Astrocyte (in vitro differentiated cells and primary cell): ENCODE measurements around the gene DYNLT4. TPM values are rescaled to one million over a fixed set of nuclear protein-coding genes. Genes with fewer than 3 reads are reported as not detected.

ENCODE experiments used
- DNase-seq: peaks from one replicate; pipeline ENCODE4 v3.0.0-alpha.2; 2010; ENCODE audit warnings: low read depth
- FAIRE-seq: peaks from 2 replicates; lab custom pipeline; 2011; peaks lifted over from hg19 to GRCh38; lab: Jason Lieb, UNC
- H2AFZ ChIP-seq: 2 replicates; pipeline ENCODE4 v1.6.0; 2012; ENCODE audit warnings: low read depth, low read length, inconsistent platforms
- H3K27ac ChIP-seq: 2 replicates; pipeline ENCODE4 v1.5.1; 2011; ENCODE audit warnings: low read depth, low read length, inconsistent platforms
- H3K27me3 ChIP-seq: 2 replicates; pipeline ENCODE4 v1.6.0; 2011; ENCODE audit warnings: low read length, inconsistent platforms; ENCODE audit not compliant: insufficient read depth
- H3K36me3 ChIP-seq: 2 replicates; pipeline ENCODE4 v1.5.1; 2011; ENCODE audit warnings: low read length, inconsistent platforms; ENCODE audit not compliant: insufficient read depth
- H3K4me1 ChIP-seq: 2 replicates; pipeline ENCODE4 v1.5.1; 2011; ENCODE audit warnings: low read length, inconsistent platforms; ENCODE audit not compliant: insufficient read depth
- H3K4me2 ChIP-seq: 2 replicates; pipeline ENCODE4 v1.6.0; 2012; ENCODE audit warnings: low read length, inconsistent platforms
- H3K4me3 ChIP-seq: 2 replicates; pipeline ENCODE4 v1.5.1; 2011; ENCODE audit warnings: low read depth, mild to moderate bottlenecking, low read length, inconsistent platforms; ENCODE audit not compliant: insufficient read depth
- H3K79me2 ChIP-seq: 2 replicates; pipeline ENCODE4 v1.6.0; 2012; ENCODE audit warnings: mild to moderate bottlenecking, low read length, inconsistent platforms; ENCODE audit not compliant: insufficient read depth
- H3K9ac ChIP-seq: 2 replicates; pipeline ENCODE4 v1.6.0; 2012; ENCODE audit warnings: mild to moderate bottlenecking, low read length, inconsistent platforms
- H3K9me3 ChIP-seq: 2 replicates; pipeline ENCODE4 v1.5.1; 2012; ENCODE audit warnings: low read depth, mild to moderate bottlenecking, low read length, inconsistent platforms; ENCODE audit not compliant: insufficient read depth
- H4K20me1 ChIP-seq: 2 replicates; pipeline ENCODE4 v1.6.0; 2012; ENCODE audit warnings: low read length, inconsistent platforms; ENCODE audit not compliant: insufficient read depth
- H3K27ac Mint-ChIP-seq: one replicate; pipeline ENCODE4 v1.8.0; 2021; ENCODE audit warnings: mild to moderate bottlenecking, mixed read lengths; ENCODE audit not compliant: unreplicated experiment
- H3K27me3 Mint-ChIP-seq: one replicate; pipeline ENCODE4 v1.8.0; 2021; ENCODE audit warnings: low read depth, mixed read lengths; ENCODE audit not compliant: unreplicated experiment
- H3K36me3 Mint-ChIP-seq: one replicate; pipeline ENCODE4 v1.8.0; 2021; ENCODE audit warnings: low read depth, mixed read lengths; ENCODE audit not compliant: unreplicated experiment
- H3K4me1 Mint-ChIP-seq: one replicate; pipeline ENCODE4 v1.8.0; 2021; ENCODE audit warnings: low read depth, mixed read lengths; ENCODE audit not compliant: unreplicated experiment
- H3K4me3 Mint-ChIP-seq: one replicate; pipeline ENCODE4 v1.8.0; 2021; ENCODE audit warnings: mild to moderate bottlenecking, moderate library complexity, mixed read lengths; ENCODE audit not compliant: unreplicated experiment
- H3K9me3 Mint-ChIP-seq: one replicate; pipeline ENCODE4 v1.8.0; 2021; ENCODE audit warnings: mild to moderate bottlenecking, mixed read lengths; ENCODE audit not compliant: unreplicated experiment
- CTCF ChIP-seq: IDR thresholded peaks from 2 replicates; pipeline ENCODE4 v1.5.1; 2011; ENCODE audit warnings: low read depth, mild to moderate bottlenecking, inconsistent platforms, low read length, moderate library complexity; ENCODE audit not compliant: insufficient read depth
- EZH2 ChIP-seq: IDR thresholded peaks from 2 replicates; pipeline ENCODE4 v1.6.1; 2012; ENCODE audit warnings: mild to moderate bottlenecking, low read length, inconsistent platforms; ENCODE audit not compliant: insufficient read depth
- total RNA-seq: library from RNA; stranded (reverse); gene quantifications from 2 replicates; pipeline ENCODE4 v1.2.1, GENCODE V29; 2021

Gene DYNLT4
- total RNA-seq, 1 donor from 2014 or later: 0.50 TPM

GRCh38 chr1:44828003-44828651 lies 21.0 kb upstream of the DYNLT4 start:
- Histone ChIP-seq H3K4me3 (no peak overlapping the region), H3K4me2 (no peak overlapping the region)

GRCh38 chr1:44827197-44828002 lies 20.2 kb upstream of the DYNLT4 start:
- Histone ChIP-seq H3K9me3 (no peaks in the 10 kb centered on the region), H3K79me2 (no peaks in the 10 kb centered on the region), H3K27me3 (no peaks in the 10 kb centered on the region), H2AFZ (no peak overlapping the region), H3K4me2 (no peak overlapping the region), H3K4me1 (no peaks in the 10 kb centered on the region), H3K4me3 (no peak overlapping the region), H4K20me1 (no peaks in the 10 kb centered on the region), H3K36me3 (no peaks in the 10 kb centered on the region), H3K9ac (no peak overlapping the region), H3K27ac (no peak overlapping the region)
- H3K4me3 Mint-ChIP-seq: no peak overlapping the region
- peaks cover 8% of the 10 kb centered on the region for H3K36me3 Mint-ChIP-seq
- peaks cover 15% of the 10 kb centered on the region for H3K9me3 Mint-ChIP-seq
- H3K4me1 Mint-ChIP-seq: no peaks in the 10 kb centered on the region
- FAIRE-seq: no peak
- no peak for TF ChIP-seq CTCF
- no peak for TF ChIP-seq EZH2
- peaks cover 8% of the 10 kb centered on the region for H3K27me3 Mint-ChIP-seq
- DNase-seq: no peak
- H3K27ac Mint-ChIP-seq: no peak overlapping the region

More at GRCh38 chr1:44828003-44828651, 21.0 kb upstream of the DYNLT4 start:
- H3K36me3 ChIP-seq: no peaks in the 10 kb centered on the region
- peaks cover 8% of the 10 kb centered on the region for H3K36me3 Mint-ChIP-seq
- FAIRE-seq (no peak), DNase-seq (no peak)
- no peak overlapping the region for H3K9ac ChIP-seq
- TF ChIP-seq EZH2 (no peak), CTCF (no peak)
- no peak overlapping the region for H3K27ac ChIP-seq
- H3K9me3 ChIP-seq: no peaks in the 10 kb centered on the region
- no peaks in the 10 kb centered on the region for H3K4me1 ChIP-seq
- H3K79me2 ChIP-seq: no peaks in the 10 kb centered on the region
- peaks cover 11% of the 10 kb centered on the region for H3K27me3 Mint-ChIP-seq
- no peaks in the 10 kb centered on the region for H4K20me1 ChIP-seq
- no peaks in the 10 kb centered on the region for H3K27me3 ChIP-seq
- H3K4me1 Mint-ChIP-seq: no peaks in the 10 kb centered on the region
- H3K27ac Mint-ChIP-seq: no peak overlapping the region
- H2AFZ ChIP-seq: no peak overlapping the region
- H3K9me3 Mint-ChIP-seq: peaks cover 15% of the 10 kb centered on the region
- no peak overlapping the region for H3K4me3 Mint-ChIP-seq
